Gastroesophageal sphincter (tissue), 4 donors: ENCODE results near the gene BABAM2. TPM values are rescaled to one million over a fixed set of nuclear protein-coding genes. Genes with fewer than 3 reads are reported as not detected.

Experiments
- ATAC-seq: fragments of 150-250 bp; one replicate; pipeline ENCODE4 v1.9.1; 2016; ENCODE audit warnings: mild to moderate bottlenecking, moderate library complexity
- H3K27ac ChIP-seq, 4 donors: fragments of 200-600 bp; sonication (generic) in 3 of 4; 1 replicate in 3 of 4; 2 replicates in 1 of 4; pipeline ENCODE4 v1.5.1; 2016 to 2019
- H3K27me3 ChIP-seq: fragments of 200-600 bp; sonication (generic); one replicate; pipeline ENCODE4 v1.5.1; 2019
- H3K36me3 ChIP-seq, 2 donors: fragments of 200-600 bp; sonication (generic); one replicate each; pipeline ENCODE4 v1.5.1; 2019; ENCODE audit warnings: control low read depth in 1 of 2
- H3K4me1 ChIP-seq, 3 donors: fragments of 200-600 bp; sonication (generic); 1 replicate in 2 of 3; 2 replicates in 1 of 3; pipeline ENCODE4 v1.5.1; 2016 to 2019; ENCODE audit warnings: control low read depth in 2 of 3
- H3K4me3 ChIP-seq, 2 donors: fragments of 200-600 bp; sonication (generic); one replicate each; pipeline ENCODE4 v1.5.1; 2019; ENCODE audit warnings: mild to moderate bottlenecking in 1 of 2, moderate library complexity in 1 of 2
- H3K9me3 ChIP-seq, 3 donors: fragments of 200-600 bp; sonication (generic); one replicate each; pipeline ENCODE4 v1.5.1; 2017 to 2019; ENCODE audit warnings: control low read depth in 2 of 3
- EP300 ChIP-seq: sonication (generic); formaldehyde crosslinking; IDR thresholded peaks from one replicate; pipeline ENCODE4 v1.6.1; 2017; ENCODE audit warnings: antibody characterized with exemption, mild to moderate bottlenecking
- POLR2A ChIP-seq, 2 donors: fragments of 450-650 bp; IDR thresholded peaks; one replicate each; pipeline ENCODE4 v1.6.1; 2017; ENCODE audit warnings: antibody characterized with exemption in 2 of 2, mild to moderate bottlenecking in 2 of 2, moderate library complexity in 1 of 2
- POLR2AphosphoS5 ChIP-seq: sonication (generic); formaldehyde crosslinking; IDR thresholded peaks from one replicate; pipeline ENCODE4 v1.6.1; 2017; ENCODE audit warnings: antibody characterized with exemption
- WGBS, 2 donors: methylation state at CpG; one replicate each; pipeline ENCODE4 v1.1.5; 2018; ENCODE audit warnings: low coverage in 1 of 2; 5-methylcytosine and 5-hydroxymethylcytosine counted together
- total RNA-seq, 4 donors: library from RNA; depleted of rRNA; stranded (reverse); fragments of >200 nt; gene quantifications; one replicate each; pipeline ENCODE4 v1.1.0, GENCODE V29; 2016
- TF ChIP-seq, protein P1 (sequence below), 4 experiments: fragments of 200-600 bp in 2 of 4; fragments of 450-650 bp in 2 of 4; sonication (generic) in 1 of 4; IDR thresholded peaks; one replicate each; pipeline ENCODE4 v1.5.1; 2017 to 2019; ENCODE audit warnings: antibody characterized with exemption in 4 of 4, mild to moderate bottlenecking in 2 of 4, moderate library complexity in 2 of 4

The BABAM2 gene
- total RNA-seq, 4 donors from 2014 or later = 28.5 to 43.6 (median 37.4) TPM

GRCh38 chr2:27914041-27914804, 23.7 kb downstream of the BABAM2 start:
- H3K9me3 ChIP-seq = no peaks in the 10 kb centered on the region
- 80 to 92% methylated on average over 2 of the region's 2 CpGs for WGBS, 2 donors
- H3K4me1 ChIP-seq = peaks cover 14 to 49% (median 25%) of the 10 kb centered on the region in 3 donors
- no peak overlapping the region for H3K4me3 ChIP-seq
- no peaks in the 10 kb centered on the region for H3K27me3 ChIP-seq
- TF ChIP-seq POLR2AphosphoS5 (no peak), EP300 (no peak), POLR2A (IDR thresholded peaks at IDR 0.05) (no peak)
- TF ChIP-seq, protein P1, sequence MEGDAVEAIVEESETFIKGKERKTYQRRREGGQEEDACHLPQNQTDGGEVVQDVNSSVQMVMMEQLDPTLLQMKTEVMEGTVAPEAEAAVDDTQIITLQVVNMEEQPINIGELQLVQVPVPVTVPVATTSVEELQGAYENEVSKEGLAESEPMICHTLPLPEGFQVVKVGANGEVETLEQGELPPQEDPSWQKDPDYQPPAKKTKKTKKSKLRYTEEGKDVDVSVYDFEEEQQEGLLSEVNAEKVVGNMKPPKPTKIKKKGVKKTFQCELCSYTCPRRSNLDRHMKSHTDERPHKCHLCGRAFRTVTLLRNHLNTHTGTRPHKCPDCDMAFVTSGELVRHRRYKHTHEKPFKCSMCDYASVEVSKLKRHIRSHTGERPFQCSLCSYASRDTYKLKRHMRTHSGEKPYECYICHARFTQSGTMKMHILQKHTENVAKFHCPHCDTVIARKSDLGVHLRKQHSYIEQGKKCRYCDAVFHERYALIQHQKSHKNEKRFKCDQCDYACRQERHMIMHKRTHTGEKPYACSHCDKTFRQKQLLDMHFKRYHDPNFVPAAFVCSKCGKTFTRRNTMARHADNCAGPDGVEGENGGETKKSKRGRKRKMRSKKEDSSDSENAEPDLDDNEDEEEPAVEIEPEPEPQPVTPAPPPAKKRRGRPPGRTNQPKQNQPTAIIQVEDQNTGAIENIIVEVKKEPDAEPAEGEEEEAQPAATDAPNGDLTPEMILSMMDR (IDR thresholded peaks at IDR 0.05) = no peak
- no peaks in the 10 kb centered on the region for H3K36me3 ChIP-seq
- H3K27ac ChIP-seq = peak overlapping the region; percentile 77 to 88 (median 81)
- ATAC-seq = no peak

- TF ChIP-seq, protein P1 (IDR thresholded peaks at IDR 0.05) = no peak
- no peak for TF ChIP-seq POLR2A (IDR thresholded peaks at IDR 0.05)
- no peak for TF ChIP-seq EP300
- no peak for TF ChIP-seq POLR2AphosphoS5
- peak overlapping the region; percentile 77 to 88 (median 81) for H3K27ac ChIP-seq
- no peaks in the 10 kb centered on the region for H3K9me3 ChIP-seq
- no peaks in the 10 kb centered on the region for H3K27me3 ChIP-seq
- H3K36me3 ChIP-seq = no peaks in the 10 kb centered on the region
- no peak overlapping the region for H3K4me3 ChIP-seq
- no peak for ATAC-seq
- peaks cover 14 to 49% (median 25%) of the 10 kb centered on the region in 3 donors for H3K4me1 ChIP-seq
Observed at GRCh38 chr2:27914805-27915175, 24.3 kb downstream of the BABAM2 start.

DNA sequence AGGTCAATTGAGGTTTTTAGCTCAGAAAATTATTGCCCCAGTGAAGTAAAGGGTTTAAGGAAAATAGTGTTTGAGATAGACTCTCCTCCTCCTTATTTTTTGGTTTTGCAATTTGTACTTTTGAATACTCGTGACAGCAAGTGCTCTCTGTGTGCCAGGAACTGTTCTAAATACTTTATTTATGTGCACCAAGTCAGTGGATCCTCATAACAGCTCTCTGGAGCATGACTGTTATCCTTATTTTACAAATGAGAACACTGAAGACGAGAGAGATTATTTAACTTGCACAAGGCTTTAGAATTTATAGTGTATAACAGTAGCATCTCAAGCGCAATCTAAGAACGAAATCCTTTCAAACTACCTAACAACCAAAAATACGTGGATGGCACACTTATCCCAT, 24.7 kb downstream of the BABAM2 start:
- Histone ChIP-seq H3K27me3 (no peaks in the 10 kb centered on the region), H3K27ac (peak overlapping the region; percentile 77 to 88 (median 81)), H3K36me3 (no peaks in the 10 kb centered on the region), H3K4me3 (no peak overlapping the region), H3K4me1 (peaks cover 14 to 49% (median 25%) of the 10 kb centered on the region in 3 donors), H3K9me3 (no peaks in the 10 kb centered on the region)
- TF ChIP-seq EP300 = no peak
- peak; percentile 68 for TF ChIP-seq POLR2AphosphoS5
- ATAC-seq = peak; percentile 93
- 15 to 33% methylated on average over 5 of the region's 5 CpGs for WGBS, 2 donors

- no peaks in the 10 kb centered on the region for H3K36me3 ChIP-seq
- H3K27me3 ChIP-seq = no peaks in the 10 kb centered on the region
- H3K9me3 ChIP-seq = no peaks in the 10 kb centered on the region
- no peak for ATAC-seq
- no peak overlapping the region for H3K4me3 ChIP-seq
- peak overlapping the region; percentile 68 to 88 (median 81) for H3K27ac ChIP-seq
- H3K4me1 ChIP-seq = peaks cover 14 to 49% (median 25%) of the 10 kb centered on the region in 3 donors
- no peak for TF ChIP-seq POLR2A (IDR thresholded peaks at IDR 0.05)
- no peak for TF ChIP-seq POLR2AphosphoS5
- TF ChIP-seq, protein P1 (IDR thresholded peaks at IDR 0.05) = no peak
- no peak for TF ChIP-seq EP300
Observed at GRCh38 chr2:27915874-27916273, 25.3 kb downstream of the BABAM2 start.

- WGBS, 2 donors = 63 to 75% methylated on average over 1 of the region's 1 CpG
- H3K27ac ChIP-seq = peak overlapping the region; percentile 68 to 88 (median 81)
- no peak overlapping the region for H3K4me3 ChIP-seq
- ATAC-seq = no peak
- peaks cover 14 to 49% (median 25%) of the 10 kb centered on the region in 3 donors for H3K4me1 ChIP-seq
- no peaks in the 10 kb centered on the region for H3K36me3 ChIP-seq
- H3K27me3 ChIP-seq = no peaks in the 10 kb centered on the region
- H3K9me3 ChIP-seq = no peaks in the 10 kb centered on the region
- no peak for TF ChIP-seq EP300
- no peak for TF ChIP-seq POLR2A (IDR thresholded peaks at IDR 0.05)
Observed at GRCh38 chr2:27916293-27916995, 25.9 kb downstream of the BABAM2 start.
